Trophoblast cell (in vitro differentiated cells and primary cell): Measurements from ENCODE around the gene HBZ.

Source experiments
- DNase-seq, 2 donors: peaks; one replicate each; pipeline ENCODE4 v3.0.0-alpha.2; 2016
- H2AFZ ChIP-seq: 2 replicates; pipeline ENCODE4 v1.6.1; 2013; ENCODE audit warnings: low read length, moderate library complexity, mild to moderate bottlenecking; ENCODE audit not compliant: insufficient read depth, poor library complexity
- H2AK5ac ChIP-seq: 2 replicates; pipeline ENCODE4 v1.6.1; 2013; ENCODE audit warnings: mild to moderate bottlenecking, low read length
- H2BK120ac ChIP-seq: 2 replicates; pipeline ENCODE4 v1.6.1; 2013; ENCODE audit warnings: low read length, mild to moderate bottlenecking, moderate library complexity; ENCODE audit not compliant: insufficient read depth, poor library complexity
- H2BK12ac ChIP-seq: 2 replicates; pipeline ENCODE4 v1.6.1; 2013; ENCODE audit warnings: mild to moderate bottlenecking, low read length, moderate library complexity
- H2BK5ac ChIP-seq: 2 replicates; pipeline ENCODE4 v1.6.1; 2013; ENCODE audit warnings: low read length, low read depth, moderate library complexity, mild to moderate bottlenecking; ENCODE audit not compliant: poor library complexity
- H3K14ac ChIP-seq: 2 replicates; pipeline ENCODE4 v1.6.1; 2013; ENCODE audit warnings: mild to moderate bottlenecking, low read length
- H3K18ac ChIP-seq: 2 replicates; pipeline ENCODE4 v1.6.1; 2013; ENCODE audit warnings: mild to moderate bottlenecking, low read length
- H3K23ac ChIP-seq: 2 replicates; pipeline ENCODE4 v1.6.1; 2013; ENCODE audit warnings: low read length
- H3K27ac ChIP-seq: 2 replicates; pipeline ENCODE4 v1.5.1; 2013; ENCODE audit warnings: low read depth, mild to moderate bottlenecking, inconsistent platforms, low read length, moderate library complexity
- H3K27me3 ChIP-seq: 2 replicates; pipeline ENCODE4 v1.6.1; 2013; ENCODE audit warnings: inconsistent platforms, mild to moderate bottlenecking, low read length, moderate library complexity; ENCODE audit not compliant: insufficient read depth
- H3K36me3 ChIP-seq, 2 experiments: 1 replicate in 1 of 2; 2 replicates in 1 of 2; pipeline ENCODE4 v1.6.1; 2013; ENCODE audit warnings: low read length in 2 of 2, mild to moderate bottlenecking in 2 of 2, moderate library complexity in 1 of 2; ENCODE audit not compliant: insufficient read depth in 2 of 2, control insufficient read depth in 1 of 2
- H3K4ac ChIP-seq: 2 replicates; pipeline ENCODE4 v1.6.1; 2013; ENCODE audit warnings: low read depth, mild to moderate bottlenecking, low read length, moderate library complexity
- H3K4me1 ChIP-seq, 2 experiments: 1 replicate in 1 of 2; 2 replicates in 1 of 2; pipeline ENCODE4 v1.6.1; 2013; ENCODE audit warnings: low read length in 2 of 2, mild to moderate bottlenecking in 2 of 2, moderate library complexity in 1 of 2; ENCODE audit not compliant: insufficient read depth in 2 of 2, control insufficient read depth in 1 of 2
- H3K4me2 ChIP-seq: 2 replicates; pipeline ENCODE4 v1.6.1; 2013; ENCODE audit warnings: inconsistent platforms, mild to moderate bottlenecking, low read length, moderate library complexity
- H3K4me3 ChIP-seq: 2 replicates; pipeline ENCODE4 v1.5.1; 2013; ENCODE audit warnings: mild to moderate bottlenecking, low read depth, low read length, inconsistent platforms
- H3K79me1 ChIP-seq: one replicate; pipeline ENCODE4 v1.6.1; 2013; ENCODE audit warnings: low read length
- H3K79me2 ChIP-seq: 2 replicates; pipeline ENCODE4 v1.6.1; 2013; ENCODE audit warnings: low read length, mild to moderate bottlenecking; ENCODE audit not compliant: control insufficient read depth, insufficient read depth, poor library complexity
- H3K9ac ChIP-seq: 2 replicates; pipeline ENCODE4 v1.6.1; 2013; ENCODE audit warnings: mild to moderate bottlenecking, low read length
- H3K9me3 ChIP-seq: 2 replicates; pipeline ENCODE4 v1.6.1; 2013; ENCODE audit warnings: low read depth, mild to moderate bottlenecking, control low read depth, inconsistent platforms, low read length; ENCODE audit not compliant: insufficient read depth
- H4K12ac ChIP-seq: 2 replicates; pipeline ENCODE4 v1.6.1; 2013; ENCODE audit warnings: low read depth, mild to moderate bottlenecking, low read length, moderate library complexity
- H4K8ac ChIP-seq: 2 replicates; pipeline ENCODE4 v1.6.1; 2013; ENCODE audit warnings: low read depth, mild to moderate bottlenecking, low read length, moderate library complexity
- H4K91ac ChIP-seq: one replicate; pipeline ENCODE4 v1.6.1; 2013; ENCODE audit warnings: low read depth, mild to moderate bottlenecking, low read length, moderate library complexity
- WGBS: extraction: QIAGEN DNeasy Blood & Tissue Kit; methylation state at CpG from one replicate; pipeline ENCODE4 v1.1.7; 2013; ENCODE audit warnings: missing lambda C conversion rate; ENCODE audit not compliant: insufficient read length, insufficient coverage; ENCODE audit errors: extremely low coverage; 5-methylcytosine and 5-hydroxymethylcytosine counted together

HBZ gene

GRCh38 chr16:129075-129474, 23.4 kb upstream of the HBZ start:
- Histone ChIP-seq H3K4me1 (no peaks in the 10 kb centered on the region), H3K27me3 (no peaks in the 10 kb centered on the region), H3K4me3 (no peak overlapping the region), H3K79me2 (no peaks in the 10 kb centered on the region), H2BK120ac (no peak overlapping the region), H3K9me3 (no peaks in the 10 kb centered on the region), H2BK5ac (no peak overlapping the region), H3K36me3 (no peaks in the 10 kb centered on the region), H3K4ac (no peak overlapping the region), H4K8ac (no peak overlapping the region), H3K18ac (no peak overlapping the region), H2AK5ac (no peak overlapping the region), H4K12ac (no peak overlapping the region), H3K79me1 (no peaks in the 10 kb centered on the region), H2BK12ac (no peak overlapping the region), H3K9ac (no peak overlapping the region), H4K91ac (no peak overlapping the region), H3K4me2 (no peak overlapping the region), H3K27ac (no peak overlapping the region), H3K23ac (no peak overlapping the region), H2AFZ (no peak overlapping the region), H3K14ac (no peak overlapping the region)
- DNase-seq: no peak
- no CpG with 5 or more reads among the region's 2 CpGs for WGBS

GRCh38 chr16:130533-131173, 21.8 kb upstream of the HBZ start:
- Histone ChIP-seq H3K4ac (no peak overlapping the region), H3K79me1 (no peaks in the 10 kb centered on the region), H4K91ac (no peak overlapping the region), H3K14ac (no peak overlapping the region), H2BK12ac (no peak overlapping the region), H4K12ac (no peak overlapping the region), H3K4me1 (no peaks in the 10 kb centered on the region), H3K27me3 (no peaks in the 10 kb centered on the region), H4K8ac (no peak overlapping the region), H3K36me3 (no peaks in the 10 kb centered on the region), H3K23ac (no peak overlapping the region), H3K79me2 (no peaks in the 10 kb centered on the region), H3K9ac (no peak overlapping the region), H2BK5ac (no peak overlapping the region), H3K27ac (no peak overlapping the region), H2AFZ (no peak overlapping the region), H3K4me3 (no peak overlapping the region), H3K4me2 (no peak overlapping the region), H2AK5ac (no peak overlapping the region), H3K9me3 (no peaks in the 10 kb centered on the region), H3K18ac (no peak overlapping the region), H2BK120ac (no peak overlapping the region)
- no CpG with 5 or more reads among the region's 15 CpGs for WGBS
- DNase-seq: no peak

- H4K12ac ChIP-seq: no peak overlapping the region
- H3K27me3 ChIP-seq: no peaks in the 10 kb centered on the region
- no peak overlapping the region for H3K14ac ChIP-seq
- no peak overlapping the region for H3K4me2 ChIP-seq
- no peak for DNase-seq
- H3K9me3 ChIP-seq: no peaks in the 10 kb centered on the region
- H3K79me1 ChIP-seq: no peaks in the 10 kb centered on the region
- no peak overlapping the region for H2BK5ac ChIP-seq
- no peak overlapping the region for H2BK12ac ChIP-seq
- no peak overlapping the region for H4K8ac ChIP-seq
- no peak overlapping the region for H3K9ac ChIP-seq
- no peak overlapping the region for H3K4me3 ChIP-seq
- no peak overlapping the region for H3K18ac ChIP-seq
- H3K4ac ChIP-seq: no peak overlapping the region
- H3K23ac ChIP-seq: no peak overlapping the region
- H2BK120ac ChIP-seq: no peak overlapping the region
- no peaks in the 10 kb centered on the region for H3K36me3 ChIP-seq
- WGBS: no CpG with 5 or more reads among the region's 7 CpGs
- no peaks in the 10 kb centered on the region for H3K79me2 ChIP-seq
- H3K4me1 ChIP-seq: no peaks in the 10 kb centered on the region
- H3K27ac ChIP-seq: no peak overlapping the region
- H2AFZ ChIP-seq: no peak overlapping the region
- no peak overlapping the region for H2AK5ac ChIP-seq
- no peak overlapping the region for H4K91ac ChIP-seq
These were observed 20.3 kb upstream of the HBZ start for GRCh38 chr16:132120-132519.

GRCh38 chr16:133716-134115, 18.7 kb upstream of the HBZ start:
- Histone ChIP-seq H3K14ac (no peak overlapping the region), H3K79me1 (peaks cover 4% of the 10 kb centered on the region), H4K91ac (no peak overlapping the region), H3K4me2 (no peak overlapping the region), H2AK5ac (no peak overlapping the region), H3K27ac (no peak overlapping the region), H3K27me3 (no peaks in the 10 kb centered on the region), H2BK5ac (no peak overlapping the region), H3K23ac (no peak overlapping the region), H4K8ac (no peak overlapping the region), H3K18ac (no peak overlapping the region), H3K4me3 (no peak overlapping the region), H2BK120ac (no peak overlapping the region), H3K79me2 (peaks cover 2% of the 10 kb centered on the region), H2AFZ (no peak overlapping the region), H2BK12ac (no peak overlapping the region), H3K9me3 (no peaks in the 10 kb centered on the region), H4K12ac (no peak overlapping the region), H3K9ac (no peak overlapping the region), H3K36me3 (no peaks in the 10 kb centered on the region), H3K4ac (no peak overlapping the region), H3K4me1 (peaks cover 0 to 2% of the 10 kb centered on the region in 2 experiments)
- no CpG with 5 or more reads among the region's 2 CpGs for WGBS
- DNase-seq: no peak
